GM18502 (cell line): ENCODE measurements around the gene PPP3R1.
A peak's percentile ranks its signal among the peaks of the same experiment; 100 is the strongest.

Source experiments
- ATAC-seq: cut with Tn5 transposase; IDR thresholded peaks from one replicate; pipeline ENCODE4 v1.9.1; 2021; ENCODE audit warnings: mild to moderate bottlenecking; ENCODE audit not compliant: unreplicated experiment, poor library complexity

Gene PPP3R1

DNA sequence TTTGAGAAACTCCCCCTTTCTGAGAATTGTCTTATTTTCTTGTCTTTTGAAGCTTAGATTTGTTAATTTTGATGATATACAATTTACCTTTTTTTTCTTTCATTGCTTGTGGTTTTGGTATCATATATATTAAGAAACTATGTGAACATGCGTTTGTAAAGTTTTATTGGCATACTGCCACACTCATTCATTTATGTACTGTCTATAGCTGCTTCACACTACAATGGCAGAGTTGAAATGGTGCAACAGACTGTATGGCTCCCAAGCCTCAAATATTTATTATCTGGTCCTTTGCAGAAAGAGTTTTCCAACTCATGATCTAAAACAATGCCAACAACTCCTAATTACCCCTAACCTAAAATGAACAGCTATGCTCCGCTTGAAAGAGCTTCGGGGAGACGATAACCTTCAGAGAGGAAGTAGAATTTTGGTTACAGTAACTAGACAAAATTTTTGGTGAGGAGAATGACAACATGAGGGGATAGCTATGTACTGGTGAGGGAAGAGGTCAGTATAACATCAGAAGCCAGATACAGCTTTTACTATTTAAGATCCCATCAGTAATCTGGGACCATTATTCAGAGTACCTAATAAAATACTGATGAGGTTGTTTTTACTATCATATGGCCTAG is 16.1 kb downstream of the PPP3R1 start:
- ATAC-seq, result no peak

DNA sequence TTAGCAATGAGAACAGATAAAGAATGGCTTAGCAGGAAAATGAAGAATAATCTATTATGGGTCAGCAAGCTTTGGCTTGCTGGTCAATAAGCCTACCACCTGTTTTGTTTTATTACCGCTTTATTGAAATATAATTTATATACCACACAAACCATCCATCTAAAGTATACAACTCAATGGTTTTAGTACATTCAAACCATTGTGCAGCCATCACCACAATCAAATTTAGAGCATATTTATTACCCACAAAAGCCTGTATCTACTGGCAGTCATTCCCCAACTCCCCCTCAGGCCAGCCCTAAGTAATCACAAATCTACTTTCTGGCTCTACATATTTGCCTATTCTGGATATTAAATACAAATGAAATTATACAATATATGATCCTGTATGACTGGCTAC is 17.2 kb downstream of the PPP3R1 start:
- no peak for ATAC-seq

DNA sequence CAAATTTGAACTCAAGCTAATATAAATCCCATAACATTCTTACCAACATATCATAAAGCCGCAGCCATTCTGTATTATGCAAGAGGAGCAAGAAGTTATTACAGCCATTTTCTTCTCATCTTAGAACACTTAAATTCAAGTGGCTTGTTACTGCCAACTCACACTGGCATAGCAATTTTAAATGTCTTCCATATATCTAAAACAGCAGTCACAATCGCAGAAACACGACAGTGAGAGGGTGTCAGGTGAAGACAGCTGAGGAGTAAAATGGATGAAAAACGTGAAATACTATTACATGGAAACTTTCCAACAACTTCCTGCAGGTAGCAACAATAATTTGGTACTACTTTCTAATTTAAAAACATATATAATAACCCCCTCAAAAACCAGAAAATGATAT is 17.9 kb downstream of the PPP3R1 start:
- ATAC-seq, result no peak

DNA sequence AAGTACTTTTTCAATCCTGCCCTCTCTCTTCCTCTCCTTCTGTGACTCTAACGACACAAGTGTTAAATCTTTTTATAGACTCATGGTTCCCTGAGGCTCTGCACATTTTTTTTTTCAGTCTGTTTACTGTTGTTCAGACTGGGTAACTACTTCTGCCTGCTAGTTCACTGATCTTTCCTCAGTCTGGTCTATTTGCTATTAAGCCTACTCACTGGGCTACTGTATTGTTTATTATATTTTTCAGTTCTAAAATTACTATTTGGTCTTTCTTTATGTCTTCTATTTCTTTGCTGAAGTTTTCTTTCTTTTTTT is 21.3 kb downstream of the PPP3R1 start:
- ATAC-seq, result no peak

DNA sequence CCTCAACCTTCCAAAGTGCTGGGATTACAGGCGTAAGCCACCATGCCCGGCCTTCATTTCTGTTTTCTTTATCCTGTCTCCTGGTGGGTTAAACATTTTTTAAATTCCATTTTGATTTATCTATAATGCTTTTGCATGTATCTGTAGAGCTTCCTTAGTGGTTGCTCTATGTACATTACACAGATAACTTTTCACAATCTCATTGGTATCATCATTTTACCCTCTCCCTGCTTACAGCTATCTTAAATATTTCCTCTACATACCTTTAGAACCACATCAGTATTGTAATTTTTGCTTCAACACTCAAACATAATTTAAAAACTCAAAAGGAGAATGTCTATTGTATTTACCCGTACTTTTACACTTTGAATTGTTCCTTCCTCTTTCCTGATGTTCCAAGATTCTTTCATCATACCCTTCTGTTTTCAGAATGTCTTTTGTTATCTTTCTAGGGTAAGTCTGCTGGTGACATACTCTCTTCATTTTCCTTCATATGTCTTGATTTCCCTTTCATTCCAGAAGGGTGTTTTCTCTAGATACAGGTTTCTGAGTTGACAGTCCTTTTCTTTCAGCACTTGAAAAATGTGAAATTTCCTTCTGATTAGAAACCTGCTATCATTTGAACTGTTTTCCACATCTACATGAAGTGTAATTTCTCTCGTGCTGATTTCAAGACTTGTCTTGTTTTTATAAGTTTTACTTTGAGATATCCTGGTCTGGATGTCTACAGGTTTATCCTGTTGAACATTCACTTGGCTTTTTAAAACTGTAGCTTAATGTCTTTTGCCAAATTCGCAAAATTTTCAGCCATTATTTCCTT is 21.9 kb downstream of the PPP3R1 start:
- no peak for ATAC-seq

DNA sequence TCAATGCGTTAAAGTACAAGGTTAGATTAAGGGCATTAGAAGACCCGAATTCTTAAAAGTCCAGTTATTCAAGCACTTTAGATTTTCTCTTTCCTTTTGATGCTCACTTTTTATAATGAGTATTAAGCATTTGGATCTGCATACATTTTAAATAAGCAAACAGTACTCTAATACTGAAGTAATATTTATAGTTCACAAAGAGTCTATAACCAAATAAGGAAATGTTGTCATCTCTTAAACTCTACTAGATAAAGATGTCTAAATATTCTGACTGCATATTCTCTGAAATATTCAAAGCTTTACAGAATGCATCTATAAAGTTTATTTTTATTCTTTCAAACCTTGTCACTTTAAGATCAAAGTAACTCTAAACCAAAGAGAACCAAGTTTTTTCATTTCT is 25.5 kb downstream of the PPP3R1 start:
- no peak for ATAC-seq

DNA sequence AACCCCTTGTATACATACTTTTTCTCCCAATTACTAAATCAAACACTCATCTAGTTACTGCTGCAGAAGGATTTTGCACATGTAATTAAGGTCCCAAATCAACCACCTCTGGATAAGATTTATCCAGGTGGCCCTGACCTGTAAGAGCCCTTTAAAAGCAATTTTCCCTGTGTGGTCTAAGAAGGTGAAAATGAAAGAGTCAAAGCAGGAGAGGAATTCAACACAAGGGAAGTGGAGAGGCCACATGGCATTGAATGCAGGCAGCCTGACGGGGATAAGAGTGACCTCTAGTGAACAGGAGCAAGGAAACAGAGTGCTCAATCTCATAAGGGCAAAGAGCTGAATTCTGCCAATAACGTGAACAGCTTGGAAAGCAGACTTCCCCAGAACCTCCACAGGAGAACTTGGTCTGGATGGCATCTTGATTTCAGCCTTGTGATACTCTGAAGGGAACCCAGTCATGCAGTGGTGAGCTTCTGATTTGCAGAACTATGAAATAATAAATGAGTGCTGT is 27.2 kb downstream of the PPP3R1 start:
- ATAC-seq, result peak; percentile 81

DNA sequence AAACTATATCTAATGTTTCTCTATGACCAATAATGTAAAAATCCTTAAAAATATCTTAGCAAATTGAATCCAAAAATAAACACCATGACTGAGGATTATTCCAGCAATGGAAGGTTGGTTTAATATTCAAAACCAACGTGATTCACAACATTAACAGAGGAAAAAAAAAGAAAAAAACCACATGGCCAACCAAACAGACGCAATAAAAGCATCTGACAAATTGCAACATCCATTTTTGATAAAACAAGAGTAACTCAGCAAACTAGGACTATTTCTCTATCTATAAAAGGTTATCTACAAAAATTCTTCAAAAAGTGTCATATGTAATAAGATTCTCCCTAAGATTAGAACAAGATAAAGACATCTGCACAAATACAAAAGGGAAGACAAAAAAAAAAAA is 28.9 kb downstream of the PPP3R1 start:
- ATAC-seq, result no peak

DNA sequence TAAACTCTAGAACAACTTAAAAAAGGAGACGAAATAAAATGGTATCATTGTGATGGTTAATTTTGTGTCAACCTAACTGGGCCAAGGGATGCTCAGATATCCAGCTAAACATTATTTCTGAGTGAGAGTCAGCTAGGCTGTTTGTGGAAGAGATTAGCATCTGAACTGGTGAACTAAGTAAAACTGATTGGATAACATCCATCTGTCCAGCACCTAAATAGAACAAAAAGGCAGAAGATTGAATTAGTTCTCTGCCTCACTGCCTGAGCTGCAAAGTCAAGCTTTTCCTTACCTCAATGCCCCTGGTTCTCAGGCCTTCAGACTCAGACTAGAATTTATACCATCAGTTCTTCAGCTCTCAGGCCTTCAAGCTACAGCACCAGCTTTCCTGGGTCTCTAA is 30.0 kb downstream of the PPP3R1 start:
- ATAC-seq, result no peak

DNA sequence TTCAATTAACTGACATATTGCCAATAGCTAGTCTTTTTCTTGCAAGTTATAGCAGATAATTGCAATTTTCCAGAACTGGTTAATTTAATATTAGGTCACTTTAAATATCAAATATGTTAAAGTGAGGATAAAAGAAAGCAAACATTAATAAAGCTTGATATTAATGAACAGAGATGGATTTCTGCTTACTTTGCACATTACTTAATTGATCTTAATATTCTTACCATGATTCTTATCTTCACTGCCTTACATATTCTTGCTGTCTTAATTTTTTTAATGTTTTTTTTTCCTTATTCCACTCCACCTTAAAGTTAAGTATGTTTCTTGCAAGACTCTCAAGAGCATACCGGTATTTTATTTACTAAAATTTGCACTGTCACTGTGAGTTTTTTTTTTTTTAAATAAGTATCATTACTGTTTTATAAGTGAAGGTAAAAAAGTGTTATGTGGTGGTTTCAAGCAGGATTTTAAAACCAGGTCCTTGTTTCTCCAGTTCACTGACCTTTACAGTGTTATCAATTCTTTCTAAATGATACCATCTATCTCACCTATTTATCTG is 33.9 kb downstream of the PPP3R1 start:
- no peak for ATAC-seq

DNA sequence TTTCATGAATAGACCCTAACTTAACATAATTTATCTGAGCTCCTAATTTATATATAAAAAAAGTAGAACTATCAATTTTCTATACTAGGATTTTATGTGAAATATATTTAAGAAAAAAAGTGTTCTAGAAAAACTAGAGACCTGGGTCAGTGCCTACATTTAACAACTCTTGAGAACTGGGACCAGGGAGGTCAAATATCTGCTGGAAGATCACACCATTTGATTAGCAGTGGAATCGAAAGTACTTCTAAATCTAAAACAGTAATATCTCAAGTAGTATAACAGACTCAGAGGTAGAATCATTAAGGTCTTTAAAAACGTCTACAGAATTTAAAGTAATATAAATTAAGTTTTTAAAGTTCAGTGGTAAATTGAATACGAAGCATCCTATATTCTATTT is 34.6 kb downstream of the PPP3R1 start:
- ATAC-seq, result no peak

DNA sequence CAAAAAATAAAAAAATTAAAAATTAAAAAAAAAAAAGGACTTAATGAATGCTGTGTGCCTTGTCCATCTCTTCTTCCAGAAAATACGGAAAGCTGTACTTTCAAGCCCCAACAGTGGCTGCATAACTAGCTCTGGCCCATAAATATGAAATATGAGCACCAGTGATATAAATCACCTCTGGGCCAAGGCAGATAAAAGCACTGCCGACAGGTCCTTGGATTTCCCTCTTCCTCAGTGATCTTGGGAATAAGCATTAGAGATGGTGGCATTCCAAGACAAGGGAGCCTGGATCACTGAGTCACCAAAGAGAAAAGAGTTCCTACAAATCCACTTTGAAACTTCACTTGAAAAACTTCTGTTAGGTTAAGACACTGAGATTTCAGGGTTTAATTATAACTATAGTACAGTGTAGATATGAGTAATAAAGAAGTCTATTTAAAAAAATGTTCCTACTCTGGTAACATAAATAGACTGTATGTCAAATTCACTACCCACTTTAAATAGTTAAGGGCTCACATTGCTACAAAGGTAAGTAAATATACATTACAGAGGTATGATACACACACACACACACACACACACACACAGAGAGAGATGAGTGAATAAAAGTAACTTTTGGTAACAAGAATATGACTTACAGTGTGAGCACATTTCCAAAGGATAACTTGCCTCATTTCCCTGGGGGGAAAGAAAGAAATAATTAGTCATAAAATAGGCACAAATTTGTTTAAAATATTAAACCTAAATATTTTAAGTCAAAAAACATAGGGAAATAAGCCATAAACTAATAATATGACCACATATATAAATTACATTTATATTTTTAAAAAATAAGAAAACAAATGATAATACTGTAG is 35.6 kb downstream of the PPP3R1 start:
- ATAC-seq, result no peak

DNA sequence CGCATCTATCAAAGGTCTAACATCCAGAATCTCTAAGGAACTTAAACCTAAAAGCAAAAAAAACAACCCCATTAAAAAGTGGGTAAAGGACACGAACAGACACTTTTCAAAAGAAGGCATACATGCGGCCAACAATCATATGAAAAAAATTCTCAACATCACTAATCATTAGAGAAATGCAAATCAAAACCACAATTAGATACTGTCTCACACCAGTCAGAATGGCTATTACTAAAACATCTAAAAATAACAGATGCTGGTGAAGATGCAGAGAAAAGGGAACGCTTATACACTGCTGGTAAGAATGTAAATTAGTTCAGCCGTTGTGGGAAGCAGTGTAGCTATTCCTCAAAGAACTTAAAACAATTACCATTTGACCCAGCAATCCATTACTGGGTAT is 38.0 kb downstream of the PPP3R1 start:
- ATAC-seq, result peak; percentile 81

DNA sequence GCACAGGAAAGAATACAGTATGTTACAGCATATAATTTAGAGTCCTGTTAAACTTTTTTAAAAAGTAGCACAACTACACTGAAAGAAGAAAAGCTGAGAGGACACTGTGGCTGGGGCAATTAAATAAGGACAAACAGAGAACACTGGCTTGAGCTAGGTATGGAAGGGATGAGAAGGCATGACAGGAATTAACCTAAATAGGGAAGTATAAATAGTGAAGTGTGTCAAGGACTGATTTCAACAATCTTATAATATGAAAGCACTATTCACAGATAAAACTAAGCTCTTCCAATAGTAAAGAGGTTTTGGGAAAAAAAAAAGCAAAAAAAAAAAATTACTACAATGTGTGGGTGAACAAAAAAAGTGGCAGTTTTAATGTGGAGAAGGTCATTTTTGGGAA is 45.5 kb downstream of the PPP3R1 start:
- ATAC-seq, result no peak

DNA sequence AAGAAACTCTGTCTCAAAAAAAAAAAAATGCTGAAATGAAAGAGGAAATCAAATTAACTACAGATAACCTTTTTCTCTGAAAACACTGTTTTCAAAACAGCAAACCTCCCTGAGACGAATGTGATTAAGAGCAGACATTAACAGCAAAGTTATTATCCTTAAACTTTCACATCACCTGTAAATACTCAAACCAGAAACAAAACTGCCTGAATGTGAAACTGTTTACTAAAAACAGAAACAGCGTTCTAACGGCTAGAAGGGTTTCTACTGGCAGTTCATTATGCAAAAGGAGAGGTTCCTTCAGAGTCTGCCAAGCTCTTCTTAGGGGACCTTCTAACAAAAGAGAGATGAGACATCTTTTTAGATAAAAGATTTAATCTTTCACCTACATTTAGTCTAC is 48.7 kb downstream of the PPP3R1 start:
- ATAC-seq, result peak; percentile 90

DNA sequence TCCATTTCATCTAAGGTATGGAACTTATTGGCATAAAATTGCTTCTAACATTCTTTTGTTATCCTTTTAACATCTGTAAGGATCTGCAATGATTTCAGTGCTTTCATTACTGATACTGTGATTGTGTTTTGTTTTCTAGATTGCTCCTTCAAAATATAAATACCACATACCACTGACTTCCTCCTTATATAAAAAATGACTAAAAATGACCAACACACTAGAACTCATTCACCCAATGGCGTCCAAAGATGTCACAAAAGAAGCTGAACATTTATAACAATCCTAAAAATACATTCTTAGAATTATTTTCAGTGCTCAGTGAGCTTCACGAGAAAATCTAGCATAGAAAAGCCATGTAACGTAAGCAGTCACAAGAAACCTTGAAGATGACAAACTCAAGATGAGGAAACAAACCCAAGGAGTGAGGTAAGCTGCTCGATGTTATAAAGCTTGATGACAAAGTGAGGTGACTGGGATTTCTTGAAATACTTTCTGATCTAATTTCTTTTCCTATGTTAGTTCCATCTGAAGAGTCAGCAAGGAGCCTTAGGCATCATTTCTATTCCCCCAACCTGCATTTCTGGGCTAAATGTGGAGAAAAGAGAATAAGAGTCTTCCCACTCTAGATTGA is 52.1 kb downstream of the PPP3R1 start:
- ATAC-seq, result no peak

DNA sequence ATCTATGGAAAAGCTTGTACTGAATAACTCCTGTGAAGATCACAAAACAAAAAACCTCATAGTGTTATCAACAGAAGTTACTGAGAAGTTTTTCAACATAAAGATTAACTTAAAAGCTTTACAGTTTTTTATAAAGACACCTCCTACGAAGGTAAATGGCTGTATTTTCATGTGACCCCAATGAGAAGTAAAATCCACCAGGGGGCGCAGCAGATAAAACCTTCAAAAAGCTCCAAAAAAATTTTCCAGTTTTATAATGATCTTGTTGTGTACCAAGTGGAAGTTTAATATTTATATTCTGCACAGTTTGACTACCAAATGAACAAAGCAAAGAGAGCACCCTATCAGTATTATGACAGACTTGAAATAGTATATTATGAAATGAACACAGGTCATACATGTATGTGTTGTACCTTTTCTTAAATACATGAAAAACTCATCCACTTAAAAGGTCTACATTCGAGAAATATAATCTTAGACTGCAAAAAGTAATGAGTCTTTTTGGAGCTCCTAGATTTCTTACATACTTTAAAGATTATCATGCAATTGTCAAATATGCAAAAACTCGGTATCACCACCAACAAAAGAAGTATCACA is 56.1 kb downstream of the PPP3R1 start:
- ATAC-seq, result no peak

DNA sequence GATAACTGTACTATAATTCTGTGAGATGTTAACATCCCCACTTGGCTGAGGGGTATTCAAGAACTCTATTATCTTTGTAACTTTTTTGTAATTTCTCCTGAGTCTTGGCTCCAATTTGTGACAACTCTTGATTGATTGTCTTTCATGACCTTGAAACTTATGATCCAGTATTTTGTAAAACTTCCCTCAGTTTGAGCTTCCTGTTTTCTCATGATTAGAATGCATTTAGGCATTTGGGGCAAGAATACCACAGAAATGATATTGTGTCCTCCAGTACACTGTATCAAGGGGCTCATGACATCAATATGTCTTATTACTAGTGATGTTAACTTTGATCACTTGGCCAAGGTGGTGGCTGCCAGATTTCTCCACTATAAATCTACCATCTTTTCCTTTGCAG is 57.2 kb downstream of the PPP3R1 start:
- ATAC-seq, result no peak

DNA sequence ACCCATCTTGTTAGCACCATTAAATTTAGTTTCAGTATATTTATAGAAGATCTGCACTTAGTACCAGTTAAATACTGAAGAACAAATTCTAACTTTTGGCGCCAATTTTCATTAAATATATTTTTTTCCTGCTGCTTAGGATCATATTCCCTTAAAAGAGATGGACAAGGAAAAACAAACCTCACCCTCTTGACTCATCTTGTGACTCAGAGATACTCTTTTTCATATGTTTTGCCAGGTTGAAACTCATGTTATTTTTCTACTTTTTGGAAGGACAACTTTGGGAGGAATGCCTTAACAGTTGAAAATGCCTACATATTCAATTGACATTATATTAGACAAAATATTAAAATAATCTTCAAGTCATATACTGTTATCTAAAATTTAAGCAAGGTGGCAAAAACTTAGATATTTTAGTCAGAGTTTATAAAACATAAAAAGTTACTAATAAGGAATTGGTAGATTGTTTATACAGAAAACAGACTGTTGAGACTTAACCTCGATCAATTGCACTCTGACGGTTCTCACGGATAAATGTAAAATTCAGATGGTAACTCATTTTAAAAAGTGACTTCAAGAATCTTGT is 58.5 kb downstream of the PPP3R1 start:
- ATAC-seq, result no peak

DNA sequence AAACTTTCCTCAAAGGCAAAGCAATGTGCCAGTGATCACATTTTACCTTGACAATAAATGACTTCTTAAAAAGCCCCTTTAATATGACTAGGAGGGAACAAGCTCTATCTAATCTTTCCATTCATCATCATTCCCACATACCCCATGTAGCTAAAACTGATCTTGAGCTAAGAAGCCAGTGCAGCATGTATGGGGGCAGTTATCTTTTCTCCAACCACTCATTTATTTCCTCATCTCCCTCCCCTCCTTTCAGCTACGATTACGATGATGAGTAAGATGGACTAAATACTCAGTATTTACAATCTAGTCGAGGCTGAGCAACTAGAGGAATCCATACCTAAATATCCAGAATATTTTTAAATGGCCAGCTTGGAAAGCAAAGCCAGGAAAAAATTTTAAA is 59.2 kb downstream of the PPP3R1 start:
- ATAC-seq, result no peak
